Measurements from ENCODE around the gene TET2.

TET2 gene

DNA sequence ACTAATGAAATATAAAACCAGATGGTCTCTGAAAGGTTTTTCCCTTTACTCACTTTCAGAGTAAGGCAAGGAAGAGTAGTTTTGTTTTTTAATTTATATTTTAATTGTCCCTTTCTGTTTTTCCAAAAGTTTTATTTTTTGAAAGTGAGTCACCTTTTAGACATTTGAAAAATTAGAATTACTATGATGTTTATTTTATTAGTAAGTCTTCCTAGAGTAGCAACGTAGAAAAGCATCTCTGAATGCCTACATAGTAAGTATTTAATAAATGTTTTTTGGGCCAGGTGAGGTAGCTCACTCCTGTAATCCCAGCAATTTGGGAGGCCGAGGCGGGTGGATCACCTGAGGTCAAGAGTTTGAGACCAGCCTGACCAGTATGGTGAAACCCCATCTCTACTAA, 51.1 kb downstream of the TET2 start:
- Histone ChIP-seq H3K36me3 (peaks cover 10% of the 10 kb centered on the region), H3K27ac (peak overlapping the region; percentile 89), H3K4me3 (ENCODE audit: low read depth in 1 of 2, low read length in 1 of 2) (no peak overlapping the region), H3K9me3 (no peaks in the 10 kb centered on the region), H3K27me3 (no peaks in the 10 kb centered on the region), H3K4me1 (ENCODE audit: control insufficient read depth in 1 of 2, insufficient read depth in 1 of 2, low read depth in 1 of 2, low read length in 1 of 2) (peaks cover 38 to 40% of the 10 kb centered on the region in 2 experiments)
- TF ChIP-seq, protein P1, sequence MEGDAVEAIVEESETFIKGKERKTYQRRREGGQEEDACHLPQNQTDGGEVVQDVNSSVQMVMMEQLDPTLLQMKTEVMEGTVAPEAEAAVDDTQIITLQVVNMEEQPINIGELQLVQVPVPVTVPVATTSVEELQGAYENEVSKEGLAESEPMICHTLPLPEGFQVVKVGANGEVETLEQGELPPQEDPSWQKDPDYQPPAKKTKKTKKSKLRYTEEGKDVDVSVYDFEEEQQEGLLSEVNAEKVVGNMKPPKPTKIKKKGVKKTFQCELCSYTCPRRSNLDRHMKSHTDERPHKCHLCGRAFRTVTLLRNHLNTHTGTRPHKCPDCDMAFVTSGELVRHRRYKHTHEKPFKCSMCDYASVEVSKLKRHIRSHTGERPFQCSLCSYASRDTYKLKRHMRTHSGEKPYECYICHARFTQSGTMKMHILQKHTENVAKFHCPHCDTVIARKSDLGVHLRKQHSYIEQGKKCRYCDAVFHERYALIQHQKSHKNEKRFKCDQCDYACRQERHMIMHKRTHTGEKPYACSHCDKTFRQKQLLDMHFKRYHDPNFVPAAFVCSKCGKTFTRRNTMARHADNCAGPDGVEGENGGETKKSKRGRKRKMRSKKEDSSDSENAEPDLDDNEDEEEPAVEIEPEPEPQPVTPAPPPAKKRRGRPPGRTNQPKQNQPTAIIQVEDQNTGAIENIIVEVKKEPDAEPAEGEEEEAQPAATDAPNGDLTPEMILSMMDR (IDR thresholded peaks at IDR 0.05) = no peak

DNA sequence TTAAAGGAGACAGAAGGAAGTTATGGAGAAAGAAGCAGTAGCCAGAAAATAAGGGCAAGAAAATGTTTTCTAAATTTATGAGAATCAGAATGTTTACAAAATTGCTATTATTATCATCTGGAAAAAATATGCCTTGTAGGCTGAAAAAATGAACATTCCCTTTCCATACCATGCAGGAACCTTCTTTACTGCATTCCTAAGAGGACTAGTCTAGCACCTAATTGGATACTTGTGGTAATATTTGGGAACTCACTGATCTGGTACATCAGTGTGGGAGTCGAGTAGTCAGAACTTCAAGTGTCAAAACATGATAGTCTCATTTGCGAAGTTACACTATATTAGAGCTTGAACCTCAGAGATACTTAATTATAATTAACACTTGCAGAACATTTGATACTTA, 51.9 kb downstream of the TET2 start:
- peaks cover 38 to 40% of the 10 kb centered on the region in 2 experiments for H3K4me1 ChIP-seq (ENCODE audit: control insufficient read depth in 1 of 2, insufficient read depth in 1 of 2, low read depth in 1 of 2, low read length in 1 of 2)
- H3K4me3 ChIP-seq (ENCODE audit: low read depth in 1 of 2, low read length in 1 of 2) = no peak overlapping the region
- H3K36me3 ChIP-seq = peaks cover 10% of the 10 kb centered on the region
- peak overlapping the region; percentile 89 for H3K27ac ChIP-seq
- H3K27me3 ChIP-seq = no peaks in the 10 kb centered on the region
- H3K9me3 ChIP-seq = no peaks in the 10 kb centered on the region
- TF ChIP-seq, protein P1 (IDR thresholded peaks at IDR 0.05) = no peak

DNA sequence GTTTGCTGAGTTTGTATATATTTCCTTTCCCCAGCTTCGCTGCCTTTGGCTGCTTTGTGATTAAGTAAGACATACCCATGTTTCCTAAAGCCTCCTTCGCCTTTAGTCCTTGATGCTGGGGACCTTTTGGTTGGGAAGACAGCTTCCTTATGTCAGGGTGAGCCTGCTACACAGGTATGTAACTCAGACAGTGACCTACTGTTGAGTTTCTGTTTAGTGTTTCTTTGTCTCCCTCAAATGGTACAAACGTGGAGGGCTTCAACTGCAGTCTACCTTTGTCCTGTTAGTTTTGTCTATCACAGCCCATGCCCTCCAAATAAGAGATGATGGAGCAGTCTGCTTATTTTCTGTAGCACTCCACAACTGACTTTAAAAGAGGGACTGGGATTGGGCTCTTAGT, 59.5 kb downstream of the TET2 start:
- peak overlapping the region; percentile 46 for H3K27ac ChIP-seq
- H3K4me3 ChIP-seq (ENCODE audit: low read depth in 1 of 2, low read length in 1 of 2) = no peak overlapping the region
- H3K4me1 ChIP-seq (ENCODE audit: control insufficient read depth in 1 of 2, insufficient read depth in 1 of 2, low read depth in 1 of 2, low read length in 1 of 2) = no peaks in the 10 kb centered on the region
- TF ChIP-seq, protein P1 (IDR thresholded peaks at IDR 0.05) = no peak
- H3K36me3 ChIP-seq = peaks cover 16% of the 10 kb centered on the region
- no peaks in the 10 kb centered on the region for H3K27me3 ChIP-seq
- H3K9me3 ChIP-seq = no peaks in the 10 kb centered on the region

DNA sequence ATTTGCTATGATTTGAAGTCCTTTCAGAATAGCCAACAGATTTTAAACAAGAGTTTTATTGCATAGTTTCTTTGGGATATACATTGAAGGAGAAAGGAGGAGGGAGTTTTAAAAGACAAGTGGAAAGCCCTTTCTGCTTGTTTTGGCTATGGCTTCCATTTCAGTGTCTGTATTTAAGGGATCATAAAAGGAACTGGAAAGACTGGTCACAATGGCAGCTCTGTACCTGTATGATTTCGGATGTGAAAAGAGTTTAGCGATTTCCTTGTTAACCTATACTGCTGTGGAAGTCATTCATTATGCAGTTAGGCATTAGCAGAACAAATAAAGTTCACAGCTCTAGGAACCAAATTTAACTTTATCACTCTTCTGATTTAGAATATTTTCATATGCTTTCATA, 60.7 kb downstream of the TET2 start:
- Histone ChIP-seq H3K27ac (no peak overlapping the region), H3K36me3 (peaks cover 16% of the 10 kb centered on the region)
- TF ChIP-seq, protein P1 (IDR thresholded peaks at IDR 0.05) = no peak

DNA sequence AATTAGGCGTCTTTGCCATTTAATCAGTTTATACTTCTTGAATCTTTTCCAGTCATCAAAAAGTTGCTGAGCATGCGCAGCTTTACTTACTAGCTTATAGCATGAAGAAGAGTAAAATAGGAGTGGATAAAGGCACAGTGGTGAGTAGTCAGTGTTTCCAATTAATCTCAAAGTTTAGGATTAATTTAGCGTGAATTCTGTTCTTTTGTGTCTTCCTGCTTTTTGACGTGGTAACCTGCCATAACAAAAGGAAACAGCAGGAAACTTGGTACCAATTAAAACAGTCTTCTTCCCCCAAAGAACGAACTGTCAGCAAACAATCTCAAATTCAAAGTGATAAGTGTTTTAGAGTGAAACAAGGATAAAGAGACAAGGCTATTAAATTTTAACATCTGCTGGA, 61.9 kb downstream of the TET2 start:
- Histone ChIP-seq H3K9me3 (no peaks in the 10 kb centered on the region), H3K36me3 (peaks cover 20% of the 10 kb centered on the region), H3K27me3 (no peaks in the 10 kb centered on the region), H3K27ac (no peak overlapping the region), H3K4me1 (ENCODE audit: control insufficient read depth in 1 of 2, insufficient read depth in 1 of 2, low read depth in 1 of 2, low read length in 1 of 2) (no peaks in the 10 kb centered on the region), H3K4me3 (ENCODE audit: low read depth in 1 of 2, low read length in 1 of 2) (no peak overlapping the region)
- TF ChIP-seq, protein P1 (IDR thresholded peaks at IDR 0.05) = no peak

More for the DNA sequence above, 60.7 kb downstream of the TET2 start:
- Histone ChIP-seq H3K9me3 (no peaks in the 10 kb centered on the region), H3K27me3 (no peaks in the 10 kb centered on the region), H3K4me1 (ENCODE audit: control insufficient read depth in 1 of 2, insufficient read depth in 1 of 2, low read depth in 1 of 2, low read length in 1 of 2) (no peaks in the 10 kb centered on the region), H3K4me3 (ENCODE audit: low read depth in 1 of 2, low read length in 1 of 2) (no peak overlapping the region)

DNA sequence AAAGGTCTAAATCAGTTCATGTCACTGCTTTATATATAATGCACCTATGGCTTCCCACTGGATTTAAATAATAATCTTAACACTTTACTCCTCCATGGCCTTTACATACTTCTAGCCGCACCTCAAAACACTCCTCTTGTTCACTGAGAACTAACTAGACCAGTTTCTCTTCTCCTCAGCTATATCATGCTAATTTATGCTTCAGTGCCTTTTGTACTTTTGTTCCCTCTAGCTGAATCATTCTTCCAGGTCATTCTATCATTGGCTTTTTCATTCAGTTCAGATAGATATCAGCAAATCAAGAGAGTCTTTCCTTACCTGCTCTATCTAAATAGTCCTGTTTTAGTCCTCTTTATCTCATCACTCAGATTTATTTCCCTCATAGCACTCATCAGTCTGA, 64.2 kb downstream of the TET2 start:
- TF ChIP-seq, protein P1 (IDR thresholded peaks at IDR 0.05) = no peak
- no peak overlapping the region for H3K4me3 ChIP-seq (ENCODE audit: low read depth in 1 of 2, low read length in 1 of 2)

More for the DNA sequence above, 64.2 kb downstream of the TET2 start:
- peak overlapping the region; percentile 43 for H3K27ac ChIP-seq
- peaks cover 20% of the 10 kb centered on the region for H3K36me3 ChIP-seq
- no peaks in the 10 kb centered on the region for H3K27me3 ChIP-seq
- H3K9me3 ChIP-seq = no peaks in the 10 kb centered on the region
- no peaks in the 10 kb centered on the region for H3K4me1 ChIP-seq (ENCODE audit: control insufficient read depth in 1 of 2, insufficient read depth in 1 of 2, low read depth in 1 of 2, low read length in 1 of 2)

Data from neutrophil (primary cell).